HepG2 (cell line): ENCODE results near the gene TST. TPM values are rescaled to one million over a fixed set of nuclear protein-coding genes. Genes with fewer than 3 reads are reported as not detected.

Source experiments
- CREM ChIP-seq, 2 experiments: sonication (generic) in 1 of 2; formaldehyde crosslinking in 1 of 2; IDR thresholded peaks; 2 replicates each; pipeline versions ENCODE4 v1.4.0 to v1.6.1; 2016 to 2020; ENCODE audit warnings: antibody characterized with exemption in 1 of 2, mild to moderate bottlenecking in 1 of 2, missing genetic modification reagents in 1 of 2
- GPN1 ChIP-seq: sonication (generic); formaldehyde crosslinking; IDR thresholded peaks from 2 replicates; pipeline ENCODE4 v1.5.1; 2020; ENCODE audit warnings: missing genetic modification reagents, borderline replicate concordance
- HNF4A ChIP-seq: sonication (generic); formaldehyde crosslinking; IDR thresholded peaks from 2 replicates; pipeline ENCODE4 v1.4.0; 2020; ENCODE audit warnings: missing genetic modification reagents
- MIER2 ChIP-seq: IDR thresholded peaks from 2 replicates; pipeline ENCODE4 v1.6.1; 2016; ENCODE audit warnings: missing biosample characterization, missing genetic modification reagents
- MTF1 ChIP-seq: sonication (generic); formaldehyde crosslinking; IDR thresholded peaks from 2 replicates; pipeline ENCODE4 v1.5.0; 2020; ENCODE audit warnings: missing genetic modification reagents
- RBM22 ChIP-seq: fragments of 200-400 bp; formaldehyde crosslinking; optimal IDR thresholded peaks from 2 replicates; pipeline ENCODE3; 2017; ENCODE audit warnings: mild to moderate bottlenecking, low read length, moderate library complexity
- ZBTB7B ChIP-seq: sonication (generic); formaldehyde crosslinking; IDR thresholded peaks from 2 replicates; pipeline ENCODE4 v1.4.0; 2020; ENCODE audit warnings: missing genetic modification reagents
- ZFX ChIP-seq: sonication (generic); formaldehyde crosslinking; IDR thresholded peaks from 2 replicates; pipeline ENCODE4 v1.4.0; 2020; ENCODE audit warnings: mild to moderate bottlenecking, low read depth, missing genetic modification reagents, moderate library complexity
- ZNF335 ChIP-seq: sonication (generic); formaldehyde crosslinking; IDR thresholded peaks from 2 replicates; pipeline ENCODE4 v1.4.0; 2020; ENCODE audit warnings: missing genetic modification reagents
- ZNF556 ChIP-seq: sonication (generic); formaldehyde crosslinking; IDR thresholded peaks from 2 replicates; pipeline ENCODE4 v1.4.0; 2020; ENCODE audit warnings: mild to moderate bottlenecking, missing genetic modification reagents, borderline replicate concordance
- ZNF773 ChIP-seq: sonication (generic); formaldehyde crosslinking; IDR thresholded peaks from 2 replicates; pipeline ENCODE4 v1.4.0; 2020; ENCODE audit warnings: missing genetic modification reagents, borderline replicate concordance
- ZNF841 ChIP-seq: sonication (generic); formaldehyde crosslinking; IDR thresholded peaks from 2 replicates; pipeline ENCODE4 v1.8.1; 2023; ENCODE audit warnings: missing genetic modification reagents, borderline replicate concordance
- polyA plus RNA-seq, 8 experiments: library from polyadenylated mRNA; depleted of rRNA in 3 of 8; stranded (reverse) in 7 of 8; unstranded in 1 of 8; fragments of >200 nt; fragmentation: Illumina TruSeq in 4 of 8; extraction: Trizol in 4 of 8; gene quantifications; 2 replicates each; pipeline versions ENCODE4 v1.2.1 to v1.2.3, GENCODE V29; 2011 to 2016; ENCODE audit warnings: low read depth in 4 of 8, missing spikeins in 1 of 8, mixed read lengths in 1 of 8; ENCODE audit not compliant: insufficient read depth in 1 of 8
- total RNA-seq, 5 experiments: library from RNA; depleted of rRNA; stranded (reverse); fragments of >200 nt; fragmentation: Illumina TruSeq; extraction: Trizol; gene quantifications; 2 replicates each; pipeline ENCODE4 v1.2.3, GENCODE V29; 2016; ENCODE audit warnings: low read depth in 1 of 5
- TF ChIP-seq, protein P1 (sequence below): sonication (generic); formaldehyde crosslinking; IDR thresholded peaks from 2 replicates; pipeline ENCODE4; 2020; ENCODE audit warnings: missing genetic modification reagents, mild to moderate bottlenecking, borderline replicate concordance
- TF ChIP-seq, protein P2 (sequence below): IDR thresholded peaks from 2 replicates; pipeline ENCODE4 v1.6.1; 2016; ENCODE audit warnings: low read depth, control low read depth
- TF ChIP-seq, protein P3 (sequence below): IDR thresholded peaks from 2 replicates; pipeline ENCODE4 v1.6.1; 2012; ENCODE audit warnings: inconsistent platforms
- TF ChIP-seq, protein P4 (sequence below), 2 experiments: sonication (generic) in 1 of 2; formaldehyde crosslinking in 1 of 2; IDR thresholded peaks; 2 replicates each; pipeline versions ENCODE4 v1.4.0 to v1.6.1; 2016 to 2020; ENCODE audit warnings: borderline replicate concordance in 1 of 2, low read depth in 1 of 2, mild to moderate bottlenecking in 1 of 2, missing genetic modification reagents in 1 of 2
- TF ChIP-seq, protein P5 (sequence below): sonication (generic); formaldehyde crosslinking; IDR thresholded peaks from 2 replicates; pipeline ENCODE4 v1.4.0; 2020; ENCODE audit warnings: missing genetic modification reagents, borderline replicate concordance

Gene TST
- total and polyA plus RNA-seq, 2 of the 13 experiments (the other 11 are each of a cell fraction or from before 2014, with no cell fraction given): 44.6 to 63.6 TPM

GRCh38 chr22:37023743-37024338 lies 4.6 kb upstream of the TST start (continued):
- TF ChIP-seq MIER2 (CRISPR knock-in tag): no peak
- peak; percentile 63; the same call in 1 of the 2 replicates for TF ChIP-seq ZBTB7B
- TF ChIP-seq ZFX (CRISPR knock-in tag): peak; percentile 69
- TF ChIP-seq, protein P1, sequence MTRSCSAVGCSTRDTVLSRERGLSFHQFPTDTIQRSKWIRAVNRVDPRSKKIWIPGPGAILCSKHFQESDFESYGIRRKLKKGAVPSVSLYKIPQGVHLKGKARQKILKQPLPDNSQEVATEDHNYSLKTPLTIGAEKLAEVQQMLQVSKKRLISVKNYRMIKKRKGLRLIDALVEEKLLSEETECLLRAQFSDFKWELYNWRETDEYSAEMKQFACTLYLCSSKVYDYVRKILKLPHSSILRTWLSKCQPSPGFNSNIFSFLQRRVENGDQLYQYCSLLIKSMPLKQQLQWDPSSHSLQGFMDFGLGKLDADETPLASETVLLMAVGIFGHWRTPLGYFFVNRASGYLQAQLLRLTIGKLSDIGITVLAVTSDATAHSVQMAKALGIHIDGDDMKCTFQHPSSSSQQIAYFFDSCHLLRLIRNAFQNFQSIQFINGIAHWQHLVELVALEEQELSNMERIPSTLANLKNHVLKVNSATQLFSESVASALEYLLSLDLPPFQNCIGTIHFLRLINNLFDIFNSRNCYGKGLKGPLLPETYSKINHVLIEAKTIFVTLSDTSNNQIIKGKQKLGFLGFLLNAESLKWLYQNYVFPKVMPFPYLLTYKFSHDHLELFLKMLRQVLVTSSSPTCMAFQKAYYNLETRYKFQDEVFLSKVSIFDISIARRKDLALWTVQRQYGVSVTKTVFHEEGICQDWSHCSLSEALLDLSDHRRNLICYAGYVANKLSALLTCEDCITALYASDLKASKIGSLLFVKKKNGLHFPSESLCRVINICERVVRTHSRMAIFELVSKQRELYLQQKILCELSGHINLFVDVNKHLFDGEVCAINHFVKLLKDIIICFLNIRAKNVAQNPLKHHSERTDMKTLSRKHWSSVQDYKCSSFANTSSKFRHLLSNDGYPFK (CRISPR knock-in tag): no peak
- TF ChIP-seq, protein P2, sequence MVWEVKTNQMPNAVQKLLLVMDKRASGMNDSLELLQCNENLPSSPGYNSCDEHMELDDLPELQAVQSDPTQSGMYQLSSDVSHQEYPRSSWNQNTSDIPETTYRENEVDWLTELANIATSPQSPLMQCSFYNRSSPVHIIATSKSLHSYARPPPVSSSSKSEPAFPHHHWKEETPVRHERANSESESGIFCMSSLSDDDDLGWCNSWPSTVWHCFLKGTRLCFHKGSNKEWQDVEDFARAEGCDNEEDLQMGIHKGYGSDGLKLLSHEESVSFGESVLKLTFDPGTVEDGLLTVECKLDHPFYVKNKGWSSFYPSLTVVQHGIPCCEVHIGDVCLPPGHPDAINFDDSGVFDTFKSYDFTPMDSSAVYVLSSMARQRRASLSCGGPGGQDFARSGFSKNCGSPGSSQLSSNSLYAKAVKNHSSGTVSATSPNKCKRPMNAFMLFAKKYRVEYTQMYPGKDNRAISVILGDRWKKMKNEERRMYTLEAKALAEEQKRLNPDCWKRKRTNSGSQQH (CRISPR knock-in tag): no peak
- TF ChIP-seq ZNF773: no peak
- no peak for TF ChIP-seq GPN1 (CRISPR knock-in tag)
- peak; percentile 95 for TF ChIP-seq HNF4A
- peak; percentile 64; the same call in 1 of the 2 replicates for TF ChIP-seq CREM (IDR thresholded peaks at IDR 0.05)
- no peak for TF ChIP-seq CREM (CRISPR knock-in tag; IDR thresholded peaks at IDR 0.05)
- no peak for TF ChIP-seq ZNF335 (CRISPR knock-in tag)
- TF ChIP-seq MTF1 (CRISPR knock-in tag): no peak
- TF ChIP-seq RBM22: peak; percentile 55
- TF ChIP-seq, protein P3, sequence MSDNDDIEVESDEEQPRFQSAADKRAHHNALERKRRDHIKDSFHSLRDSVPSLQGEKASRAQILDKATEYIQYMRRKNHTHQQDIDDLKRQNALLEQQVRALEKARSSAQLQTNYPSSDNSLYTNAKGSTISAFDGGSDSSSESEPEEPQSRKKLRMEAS: peak; percentile 75
- TF ChIP-seq ZNF556 (CRISPR knock-in tag): peak; percentile 40; the same call in 1 of the 2 replicates
- TF ChIP-seq, protein P4, sequence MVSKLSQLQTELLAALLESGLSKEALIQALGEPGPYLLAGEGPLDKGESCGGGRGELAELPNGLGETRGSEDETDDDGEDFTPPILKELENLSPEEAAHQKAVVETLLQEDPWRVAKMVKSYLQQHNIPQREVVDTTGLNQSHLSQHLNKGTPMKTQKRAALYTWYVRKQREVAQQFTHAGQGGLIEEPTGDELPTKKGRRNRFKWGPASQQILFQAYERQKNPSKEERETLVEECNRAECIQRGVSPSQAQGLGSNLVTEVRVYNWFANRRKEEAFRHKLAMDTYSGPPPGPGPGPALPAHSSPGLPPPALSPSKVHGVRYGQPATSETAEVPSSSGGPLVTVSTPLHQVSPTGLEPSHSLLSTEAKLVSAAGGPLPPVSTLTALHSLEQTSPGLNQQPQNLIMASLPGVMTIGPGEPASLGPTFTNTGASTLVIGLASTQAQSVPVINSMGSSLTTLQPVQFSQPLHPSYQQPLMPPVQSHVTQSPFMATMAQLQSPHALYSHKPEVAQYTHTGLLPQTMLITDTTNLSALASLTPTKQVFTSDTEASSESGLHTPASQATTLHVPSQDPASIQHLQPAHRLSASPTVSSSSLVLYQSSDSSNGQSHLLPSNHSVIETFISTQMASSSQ (IDR thresholded peaks at IDR 0.05; ENCODE audit: low read depth): peak; percentile 27; the same call in 1 of the 2 replicates
- TF ChIP-seq, protein P4 (CRISPR knock-in tag; IDR thresholded peaks at IDR 0.05; ENCODE audit: borderline replicate concordance): 0 out of 2 replicates have a peak, but pooled peaks have one; percentile 39
- TF ChIP-seq, protein P5, sequence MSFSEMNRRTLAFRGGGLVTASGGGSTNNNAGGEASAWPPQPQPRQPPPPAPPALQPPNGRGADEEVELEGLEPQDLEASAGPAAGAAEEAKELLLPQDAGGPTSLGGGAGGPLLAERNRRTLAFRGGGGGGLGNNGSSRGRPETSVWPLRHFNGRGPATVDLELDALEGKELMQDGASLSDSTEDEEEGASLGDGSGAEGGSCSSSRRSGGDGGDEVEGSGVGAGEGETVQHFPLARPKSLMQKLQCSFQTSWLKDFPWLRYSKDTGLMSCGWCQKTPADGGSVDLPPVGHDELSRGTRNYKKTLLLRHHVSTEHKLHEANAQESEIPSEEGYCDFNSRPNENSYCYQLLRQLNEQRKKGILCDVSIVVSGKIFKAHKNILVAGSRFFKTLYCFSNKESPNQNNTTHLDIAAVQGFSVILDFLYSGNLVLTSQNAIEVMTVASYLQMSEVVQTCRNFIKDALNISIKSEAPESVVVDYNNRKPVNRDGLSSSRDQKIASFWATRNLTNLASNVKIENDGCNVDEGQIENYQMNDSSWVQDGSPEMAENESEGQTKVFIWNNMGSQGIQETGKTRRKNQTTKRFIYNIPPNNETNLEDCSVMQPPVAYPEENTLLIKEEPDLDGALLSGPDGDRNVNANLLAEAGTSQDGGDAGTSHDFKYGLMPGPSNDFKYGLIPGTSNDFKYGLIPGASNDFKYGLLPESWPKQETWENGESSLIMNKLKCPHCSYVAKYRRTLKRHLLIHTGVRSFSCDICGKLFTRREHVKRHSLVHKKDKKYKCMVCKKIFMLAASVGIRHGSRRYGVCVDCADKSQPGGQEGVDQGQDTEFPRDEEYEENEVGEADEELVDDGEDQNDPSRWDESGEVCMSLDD (CRISPR knock-in tag): no peak
- no peak for TF ChIP-seq ZNF841 (CRISPR knock-in tag)
